ENCODE measurements around the gene FOXP1.

DNA sequence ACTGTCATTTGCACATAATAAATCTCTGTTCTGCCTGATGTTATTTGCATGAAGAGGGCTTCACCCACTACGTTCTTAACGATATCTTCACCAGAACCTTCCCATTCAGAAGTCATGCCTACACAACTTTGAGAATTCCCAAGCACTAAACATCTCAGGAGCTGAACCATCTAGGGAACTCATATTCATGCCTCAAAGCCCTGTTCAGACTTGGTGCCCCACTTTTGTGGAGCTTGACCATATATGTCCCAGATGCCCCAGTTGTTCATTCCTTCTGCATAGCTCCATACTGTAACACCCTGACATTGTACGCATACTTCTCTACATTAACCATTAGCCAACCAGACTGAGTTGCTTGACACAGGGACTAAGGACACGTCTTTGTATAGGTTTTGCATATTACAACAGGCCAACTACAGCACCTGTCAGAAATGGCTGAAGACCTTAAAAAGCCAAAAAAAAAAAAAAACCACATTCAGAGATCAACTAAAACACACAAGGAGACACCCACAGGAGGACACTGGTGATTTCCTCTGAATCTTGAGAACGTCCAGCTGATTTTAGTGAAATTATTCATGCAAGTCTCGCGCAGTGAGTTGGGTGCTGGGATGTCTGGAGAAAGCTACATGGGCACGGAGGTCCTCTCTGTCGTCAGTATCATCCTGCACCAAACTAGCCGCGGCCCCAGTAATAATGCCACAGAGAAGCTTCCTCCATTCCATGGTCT lies 141.4 kb downstream of the FOXP1 start:
- TF ChIP-seq GABPA (IDR thresholded peaks at IDR 0.05 in 1 of 2, conservative IDR thresholded peaks at IDR 0.05 in 1 of 2) (no peak), TAF1 (conservative IDR thresholded peaks at IDR 0.05) (no peak)
